Measurements from ENCODE around the gene NCAM2.

GRCh38 chr21:21262048-21262447 lies 263.8 kb downstream of the NCAM2 start:
- TF ChIP-seq CTCF (IDR thresholded peaks at IDR 0.05) (no peak), POLR2A (IDR thresholded peaks at IDR 0.05) (no peak)

All from thyroid gland (tissue), 4 donors.